SKM-1 (cell line): Measurements from ENCODE around the gene SDS.

Source experiments
- DNase-seq: peaks from one replicate; lab custom pipeline; 2025; ENCODE audit not compliant: unreplicated experiment; lab: John Stamatoyannopoulos, UW

Gene SDS

DNA sequence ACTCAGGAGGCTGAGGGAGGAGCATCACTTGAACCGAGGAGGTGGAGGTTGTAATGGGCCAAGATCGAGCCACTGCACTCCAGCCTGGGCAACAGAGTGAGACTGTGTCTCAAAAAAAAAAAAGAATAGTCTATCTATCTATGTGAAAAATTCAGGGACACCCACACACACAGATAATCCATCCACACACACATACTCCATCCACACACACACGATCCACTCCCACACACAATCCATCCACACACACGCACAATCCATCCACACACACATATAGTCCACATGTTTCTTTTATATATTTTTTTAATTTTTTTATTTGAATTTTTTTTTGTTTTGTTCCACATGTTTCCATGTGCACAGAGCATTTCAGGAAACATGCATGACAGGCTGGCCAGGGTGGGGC, 3.3 kb downstream of the SDS start:
- DNase-seq: no peak

DNA sequence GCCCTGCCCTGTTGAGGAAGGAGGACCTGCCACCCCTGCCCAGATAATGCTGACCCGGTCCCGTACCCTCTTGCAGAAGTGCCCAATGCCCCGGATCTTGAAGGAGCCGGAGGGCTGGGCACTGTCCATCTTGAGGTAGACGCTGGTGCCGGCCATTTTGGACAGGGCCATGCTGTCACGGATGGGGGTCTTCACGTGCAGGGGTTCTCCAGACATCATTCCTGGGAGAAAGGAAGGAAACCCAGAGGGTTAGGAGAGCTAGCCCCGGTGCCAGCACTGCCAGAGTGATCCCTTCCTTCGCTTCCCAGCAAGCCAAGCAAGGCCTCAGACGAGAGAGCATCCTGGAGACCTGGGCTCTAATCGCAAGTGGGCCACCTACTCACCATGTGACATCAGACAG, 4.2 kb downstream of the SDS start:
- no peak for DNase-seq

DNA sequence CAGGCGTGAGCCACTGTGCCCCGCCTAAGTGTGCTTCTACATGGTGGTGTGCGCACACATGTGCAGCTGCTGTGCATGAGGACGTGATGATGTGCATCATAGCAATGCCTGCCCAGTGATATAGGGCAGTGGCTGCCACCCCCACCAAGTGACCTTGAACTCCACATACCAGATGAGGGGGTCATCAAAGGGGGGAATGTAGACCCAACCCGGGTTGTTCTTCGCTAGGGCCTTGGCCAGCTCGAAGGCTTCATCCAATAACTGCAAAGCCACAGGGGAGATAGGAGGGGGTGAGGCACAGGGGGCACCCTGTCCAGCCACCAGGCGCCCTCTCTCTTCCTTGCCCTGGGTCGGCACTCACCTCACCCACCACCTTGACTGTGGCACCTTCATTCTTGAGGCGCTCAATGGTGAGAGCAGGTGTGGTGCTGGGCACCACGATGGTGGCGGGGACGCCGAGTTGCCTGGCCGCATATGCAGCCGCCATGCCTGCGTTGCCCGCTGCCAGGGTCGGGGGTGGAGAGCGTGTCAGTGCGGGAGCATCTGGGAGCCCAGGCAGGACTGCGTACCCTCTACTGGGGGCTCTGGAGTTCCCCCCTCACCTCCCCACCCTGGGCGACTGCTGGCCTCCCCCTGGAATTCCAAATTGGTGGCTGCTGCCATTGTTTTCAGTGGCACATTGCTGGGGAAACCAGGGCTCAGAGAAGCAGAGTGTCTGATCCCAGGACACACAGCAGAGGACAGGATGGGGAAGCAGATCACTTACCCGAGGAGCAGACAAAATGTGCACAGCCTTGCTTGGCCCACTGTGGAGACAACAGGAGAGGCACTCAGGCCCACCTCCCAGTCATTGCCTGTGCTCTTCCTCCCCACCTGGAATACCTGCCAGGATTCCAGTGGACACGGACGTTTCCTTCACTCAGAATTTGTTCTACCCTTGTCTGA, 5.1 kb downstream of the SDS start:
- no peak for DNase-seq

DNA sequence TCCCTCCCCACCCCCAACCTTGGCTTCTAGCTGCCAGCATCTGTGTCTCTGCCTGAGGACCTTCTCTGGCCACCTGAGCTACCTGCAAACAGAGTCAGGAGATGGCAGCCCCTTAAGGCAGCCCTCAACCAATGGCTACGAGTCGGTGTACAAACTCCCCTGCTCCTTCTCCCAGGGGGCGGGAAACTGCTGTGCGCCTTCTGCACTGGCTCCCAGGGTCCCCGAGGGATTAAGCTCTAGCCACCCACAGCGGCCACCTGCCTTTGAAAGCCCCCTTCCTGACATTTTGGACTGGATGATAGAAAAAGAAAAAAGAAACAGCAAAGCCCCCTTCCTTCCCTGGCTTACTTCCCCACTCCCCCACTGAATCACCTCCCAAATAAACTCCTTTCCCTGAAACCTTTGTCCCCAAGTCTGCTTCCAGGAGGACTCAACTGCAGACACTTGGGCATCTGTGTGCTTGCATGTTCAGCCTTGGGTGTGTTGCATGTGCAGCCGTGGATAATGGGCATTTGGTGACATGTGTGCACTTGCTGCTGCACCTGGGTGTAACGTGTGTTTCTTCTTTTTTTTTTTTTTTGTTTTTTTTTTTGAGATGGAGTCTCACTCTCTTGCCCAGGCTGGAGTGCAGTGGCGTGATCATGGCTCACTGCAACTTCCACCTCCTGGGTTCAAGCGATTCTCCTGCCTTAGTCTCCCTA, 6.0 kb downstream of the SDS start:
- DNase-seq: no peak

DNA sequence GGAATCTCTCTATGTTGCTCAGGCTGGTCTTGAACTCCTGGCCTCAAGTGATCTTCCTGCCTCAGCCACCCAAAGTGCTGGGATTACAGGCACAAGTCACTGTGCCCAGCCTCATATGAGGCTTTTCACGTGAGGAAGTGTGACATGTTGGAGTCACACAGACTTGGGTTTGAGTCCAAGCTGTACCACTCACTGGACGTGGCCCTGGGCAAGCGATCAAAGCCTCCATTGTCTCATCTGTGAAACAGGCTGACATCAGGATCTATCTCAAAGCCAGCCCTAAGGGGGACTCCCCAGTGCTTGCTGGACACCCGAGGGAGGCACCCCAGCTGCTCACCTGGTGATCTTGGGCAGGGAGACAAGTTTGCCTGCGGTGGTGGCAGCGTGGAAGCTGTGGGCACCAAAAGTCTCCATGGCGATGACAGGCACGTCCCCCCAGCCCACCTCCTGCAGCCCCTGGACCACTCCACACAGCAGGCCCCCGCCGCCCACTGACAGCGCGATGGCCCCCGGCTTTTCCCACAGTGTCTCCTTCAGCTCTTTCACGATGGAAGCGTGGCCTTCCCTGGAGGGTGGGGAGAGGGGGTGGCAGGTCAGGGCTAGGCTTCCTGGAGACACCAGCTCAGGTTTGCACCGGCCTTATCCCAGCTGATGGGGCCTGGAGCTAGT, 6.7 kb downstream of the SDS start:
- DNase-seq: no peak

DNA sequence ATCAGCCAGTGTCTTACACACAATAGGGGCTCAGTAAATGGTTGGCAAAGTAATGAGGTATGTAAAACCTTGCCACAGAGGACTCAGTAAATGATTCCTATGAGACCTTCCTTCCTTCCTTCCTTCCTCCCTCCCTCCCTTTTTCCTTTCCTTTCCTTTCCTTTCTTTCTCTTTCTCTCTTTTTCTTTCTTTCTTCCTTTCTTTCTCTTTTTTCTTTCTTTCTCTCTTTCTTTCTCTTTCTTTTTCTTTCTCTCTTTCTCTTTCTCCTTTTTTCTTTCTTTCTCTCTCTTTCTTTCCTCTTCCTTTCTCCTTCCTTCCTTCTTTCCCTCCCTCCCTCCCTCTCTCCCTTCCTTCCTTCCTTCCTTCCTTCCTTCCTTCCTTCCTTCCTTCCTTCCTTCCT, 7.5 kb downstream of the SDS start:
- DNase-seq: no peak

DNA sequence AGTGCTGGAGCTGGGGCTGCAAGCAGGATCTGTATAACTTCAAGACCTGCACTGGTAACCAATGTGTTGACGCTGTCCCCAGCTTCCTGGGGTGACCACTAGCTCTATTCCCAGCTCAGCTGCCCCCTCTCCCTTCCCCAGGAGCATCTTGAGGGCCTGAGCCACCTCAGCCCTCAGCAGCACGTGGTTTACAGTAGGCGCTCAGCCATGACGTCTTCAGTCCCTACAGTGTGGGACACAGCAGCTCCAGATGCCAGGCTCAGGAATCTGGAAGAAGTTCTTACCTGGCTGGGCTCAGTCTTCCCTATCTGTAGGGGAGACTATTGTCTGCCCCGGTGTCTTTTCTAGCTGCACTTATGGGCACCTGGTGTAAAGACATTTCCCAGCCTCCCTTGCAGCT, 8.6 kb downstream of the SDS start:
- no peak for DNase-seq

DNA sequence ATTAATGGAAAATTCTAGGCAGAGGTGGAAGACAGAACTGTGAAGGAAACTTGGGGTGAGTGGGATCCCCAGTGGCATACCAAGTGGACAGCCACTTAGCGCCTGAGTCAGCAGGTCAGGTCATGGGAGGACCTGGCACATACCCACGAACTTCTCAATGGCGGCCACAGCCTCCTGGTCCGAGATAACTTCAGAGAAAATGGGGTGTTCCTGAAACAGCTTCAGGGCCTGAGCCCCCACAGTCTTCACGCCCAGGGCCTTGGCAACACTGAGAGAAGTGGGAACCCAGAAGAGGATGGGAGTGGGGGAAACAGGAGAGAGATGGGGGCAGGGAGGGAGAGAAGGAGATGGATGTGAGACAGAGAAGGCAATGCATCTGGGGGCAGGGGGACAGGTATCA, 9.9 kb downstream of the SDS start:
- DNase-seq: no peak

DNA sequence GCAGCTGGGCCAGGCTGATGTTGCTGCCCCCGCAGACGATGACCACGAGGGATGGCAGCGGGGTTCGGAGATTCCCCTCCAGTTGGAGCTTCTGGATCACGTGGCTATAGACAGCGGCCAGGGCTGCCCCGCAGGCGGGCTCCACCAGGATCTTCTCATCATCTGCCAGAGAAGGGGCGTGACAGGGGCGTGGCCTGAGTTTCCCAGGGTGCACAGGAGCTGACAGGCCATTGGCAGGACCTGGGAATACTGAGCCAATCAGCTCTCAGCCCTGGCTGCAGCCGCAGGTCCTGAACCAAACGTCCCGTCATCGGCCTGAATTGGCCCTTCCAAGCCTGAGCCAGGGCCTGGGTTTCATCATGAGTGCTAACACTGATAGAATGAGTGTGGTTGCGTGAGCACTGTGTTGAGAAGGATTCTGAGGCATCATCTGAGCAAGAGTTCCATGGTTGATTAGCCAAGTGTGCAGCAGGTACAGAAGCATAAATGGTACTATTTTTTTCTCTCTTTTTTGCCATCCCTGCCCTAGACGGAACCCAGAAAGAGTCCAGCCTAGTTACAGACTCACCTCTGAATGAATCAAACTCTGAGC, 10.6 kb downstream of the SDS start:
- DNase-seq: no peak

DNA sequence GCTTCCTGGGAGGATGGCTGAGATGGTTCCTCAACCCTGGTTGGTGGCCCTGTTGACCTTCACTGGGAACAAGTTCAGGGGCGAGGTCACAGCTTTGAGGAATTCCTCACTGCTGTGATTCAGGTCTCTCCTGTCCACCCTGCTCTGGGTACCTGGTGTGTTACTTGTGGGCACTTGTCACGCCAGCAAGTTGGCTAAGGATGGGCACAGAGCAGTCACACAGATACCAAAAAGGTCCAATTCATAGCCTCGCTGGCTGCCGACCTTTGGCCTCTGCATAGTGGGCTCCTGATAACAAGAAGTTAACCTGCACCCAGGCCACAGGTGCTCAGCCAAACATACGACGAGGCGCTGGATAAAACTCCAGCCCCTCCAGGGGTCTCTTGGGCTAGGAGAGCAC, 11.2 kb downstream of the SDS start:
- DNase-seq: no peak

DNA sequence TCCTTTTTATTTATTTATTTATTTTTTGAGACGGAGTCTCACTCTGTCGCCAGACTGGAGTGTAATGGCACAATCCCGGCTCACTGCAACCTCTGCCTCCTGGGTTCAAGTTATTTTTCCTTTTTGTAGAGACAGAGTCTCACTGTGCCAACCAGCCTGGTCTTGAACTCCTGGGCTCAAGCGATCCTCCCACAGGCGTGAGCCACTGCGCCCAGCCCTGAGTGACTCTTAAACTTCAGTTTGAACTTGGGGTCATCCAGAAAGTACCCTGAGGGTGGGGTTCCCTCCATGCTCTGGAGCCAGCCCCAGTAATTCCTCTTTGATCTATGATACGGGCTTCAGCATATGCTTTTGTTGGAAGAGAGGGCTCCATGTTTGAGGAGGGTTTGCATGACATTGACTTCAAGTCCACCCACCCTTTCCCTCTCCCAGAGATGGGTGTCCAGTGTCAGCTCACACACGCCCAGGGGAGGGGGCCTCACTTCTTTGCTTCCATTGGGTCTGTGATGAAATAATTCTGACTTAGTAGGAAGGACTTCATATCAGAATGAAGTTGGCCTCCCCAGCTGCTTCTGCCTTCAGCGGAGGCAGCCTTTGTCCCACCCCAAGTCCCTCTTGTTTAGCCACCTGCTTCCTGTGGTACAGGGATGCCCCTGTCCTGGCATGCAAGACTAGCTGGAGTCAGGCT, 11.9 kb downstream of the SDS start:
- DNase-seq: no peak

DNA sequence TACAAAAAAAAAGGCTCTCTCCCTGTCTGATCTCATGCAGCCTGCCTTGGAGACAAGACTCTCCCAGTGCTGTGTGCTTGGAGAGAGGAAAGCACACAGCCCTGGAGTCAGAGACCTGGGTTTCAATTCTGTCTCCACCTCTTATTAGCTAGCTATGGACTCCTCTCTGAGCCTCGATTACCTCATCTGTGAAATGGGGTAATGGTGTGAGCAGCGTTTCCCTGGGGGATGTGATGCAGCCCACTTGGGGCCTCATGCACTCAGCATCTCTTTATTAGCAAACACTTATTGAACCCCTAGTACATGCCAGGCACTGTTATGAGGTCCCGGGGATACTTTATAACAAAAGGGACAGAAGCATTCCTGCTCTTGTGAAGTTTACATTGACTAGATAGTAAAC, 12.5 kb downstream of the SDS start:
- DNase-seq: no peak

DNA sequence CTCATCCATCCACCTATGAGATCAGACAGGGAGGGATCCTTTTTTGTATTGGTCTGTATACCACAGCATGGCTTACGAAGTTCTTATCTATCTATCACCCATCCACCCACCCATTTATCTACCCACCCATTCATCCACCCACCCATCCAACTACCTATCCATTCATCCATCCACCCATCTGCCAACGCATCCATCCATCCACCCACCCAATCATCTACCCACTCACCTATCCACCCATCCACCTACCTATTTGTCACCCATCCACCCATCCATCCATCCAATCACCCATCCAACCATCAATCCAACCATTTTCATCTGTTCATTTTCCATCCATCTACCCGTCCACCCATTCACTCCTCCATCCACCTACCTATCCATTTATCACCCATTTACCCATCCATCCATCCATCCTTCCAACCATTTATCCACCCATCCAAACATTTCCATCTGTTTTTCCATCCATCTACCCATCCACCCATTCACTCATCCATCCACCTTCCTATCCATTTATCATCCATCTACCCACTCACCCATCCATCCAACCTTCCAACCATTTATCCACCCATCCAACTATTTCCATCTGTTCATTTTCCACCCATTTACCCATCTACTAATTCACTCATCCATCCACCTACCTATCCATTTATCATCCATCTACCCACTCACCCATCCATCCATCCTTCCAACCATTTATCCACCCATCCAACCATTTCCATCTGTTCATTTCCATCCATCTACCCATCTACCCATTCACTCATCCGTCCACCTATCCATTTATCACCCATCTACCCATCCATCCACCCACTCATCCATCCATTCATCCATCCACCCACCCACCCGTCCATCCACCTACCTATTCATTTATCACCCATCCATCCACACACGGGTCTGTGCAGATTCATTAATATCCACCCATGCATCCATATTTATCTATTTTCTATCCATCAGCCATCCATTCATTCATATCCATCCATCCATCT, 13.3 kb downstream of the SDS start:
- no peak for DNase-seq

DNA sequence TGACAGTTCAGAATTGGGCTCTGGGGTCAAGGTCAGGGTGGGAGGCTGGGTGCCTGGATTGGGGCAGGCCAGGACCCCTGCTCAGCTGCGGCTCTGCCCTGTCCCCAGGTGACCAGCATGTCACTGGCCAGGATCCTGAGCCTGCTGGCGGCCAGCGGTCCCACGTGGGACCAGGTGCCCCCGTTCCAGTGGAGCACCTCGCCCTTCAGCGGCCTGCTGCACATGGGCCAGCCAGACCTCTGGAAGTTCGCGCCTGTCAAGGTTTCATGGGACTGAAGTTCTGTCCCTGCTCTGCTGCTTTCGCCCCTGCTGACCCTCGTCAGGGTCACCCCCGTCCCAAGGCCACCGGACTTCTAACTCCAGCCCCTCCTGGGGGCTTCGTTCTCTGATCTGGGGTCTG, 15.3 kb downstream of the SDS start:
- no peak for DNase-seq

DNA sequence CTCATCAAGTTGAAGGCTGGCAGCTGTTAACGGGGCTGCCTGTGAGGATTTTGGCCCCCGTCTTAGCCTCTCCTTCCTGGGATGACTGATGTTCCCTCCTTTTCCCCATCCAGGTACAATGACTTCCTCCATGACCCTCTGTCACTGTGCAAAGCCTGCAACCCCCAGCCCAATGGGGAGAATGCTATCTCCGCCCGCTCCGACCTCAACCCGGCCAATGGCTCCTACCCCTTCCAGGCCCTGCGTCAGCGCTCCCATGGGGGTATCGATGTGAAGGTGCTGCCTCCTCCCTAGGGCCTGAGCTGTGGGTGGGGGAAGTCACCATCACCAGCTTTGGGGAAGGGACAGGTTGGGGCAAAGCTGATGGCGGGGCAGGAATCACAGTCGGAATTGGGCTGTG, 16.1 kb downstream of the SDS start:
- DNase-seq: no peak

DNA sequence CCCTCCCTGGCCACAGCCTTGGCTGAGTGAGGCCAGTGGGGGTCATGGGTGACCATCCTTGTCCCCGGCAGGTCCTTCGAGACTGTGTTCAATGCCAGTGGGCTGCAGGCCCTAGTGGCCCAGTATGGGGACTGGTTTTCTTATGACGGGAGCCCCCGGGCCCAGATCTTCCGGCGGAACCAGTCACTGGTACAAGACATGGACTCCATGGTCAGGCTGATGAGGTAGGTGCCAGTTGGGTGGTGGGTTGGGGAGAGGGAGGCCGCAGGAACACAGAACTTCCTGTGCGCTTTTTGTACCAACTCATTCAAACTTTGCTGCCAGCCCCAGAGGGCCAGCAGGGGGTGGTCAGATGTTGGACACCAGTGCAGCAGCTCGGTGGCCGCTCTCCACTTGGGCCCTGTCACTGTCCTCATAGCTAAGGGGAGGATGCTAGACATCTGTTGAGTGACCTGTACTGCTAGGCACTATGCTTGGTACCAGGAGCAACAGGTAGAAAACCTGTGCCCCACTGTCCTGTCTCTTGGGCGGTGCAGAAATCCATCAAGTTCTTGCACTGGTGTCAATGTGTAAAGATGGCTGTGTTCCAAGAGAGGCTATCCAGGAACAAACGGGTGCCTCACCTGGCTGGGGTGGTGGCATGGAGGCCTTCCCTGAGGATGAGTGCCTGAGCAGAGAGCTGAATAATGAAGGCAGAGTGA, 16.7 kb downstream of the SDS start:
- DNase-seq: no peak

DNA sequence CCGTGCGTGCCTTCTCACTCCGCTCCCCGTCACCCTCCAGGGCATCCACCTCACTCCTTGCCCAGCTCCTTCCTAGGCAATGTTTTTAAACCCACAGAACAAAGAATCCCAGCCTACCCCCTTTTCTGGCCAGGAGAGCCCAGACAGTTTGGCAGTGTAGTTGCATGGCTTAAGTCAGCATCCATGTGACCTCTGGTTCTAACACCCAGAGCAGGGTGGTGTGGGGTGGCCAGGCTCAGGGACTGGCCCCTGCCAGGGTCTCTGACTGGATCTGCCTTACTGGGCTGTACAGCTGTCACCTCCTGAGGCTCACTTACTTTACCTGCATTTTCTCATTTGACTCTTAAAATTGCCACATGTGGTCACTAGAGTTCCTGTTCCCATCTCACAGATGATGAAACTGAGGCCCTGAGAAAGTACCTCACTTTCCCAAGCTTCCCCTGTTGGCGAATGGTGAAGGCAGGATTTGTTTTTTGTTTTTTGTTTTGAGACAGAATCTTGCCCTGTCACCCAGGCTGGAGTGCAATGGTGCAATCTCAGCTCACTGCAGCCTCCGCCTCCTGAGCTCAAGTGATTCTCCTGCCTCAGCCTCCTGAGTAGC, 18.3 kb downstream of the SDS start:
- DNase-seq: no peak

DNA sequence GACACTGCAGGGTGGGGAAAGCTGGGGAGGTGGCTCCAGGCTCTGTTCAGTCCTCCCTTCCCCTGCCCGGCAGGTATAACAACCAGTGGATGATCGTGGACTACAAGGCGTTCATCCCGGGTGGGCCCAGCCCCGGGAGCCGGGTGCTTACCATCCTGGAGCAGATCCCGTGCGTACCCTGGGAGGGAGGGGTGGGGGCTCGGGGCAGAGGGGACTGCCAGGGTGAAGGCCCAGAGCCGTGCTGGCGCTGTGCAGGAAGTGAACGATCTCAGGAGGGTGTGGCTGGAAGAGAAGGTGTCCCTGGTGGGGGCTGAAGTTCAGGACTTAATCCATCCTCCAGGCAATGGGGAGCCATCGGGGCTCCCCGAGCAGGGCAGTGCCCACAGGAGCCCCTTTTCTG, 18.9 kb downstream of the SDS start:
- no peak for DNase-seq

DNA sequence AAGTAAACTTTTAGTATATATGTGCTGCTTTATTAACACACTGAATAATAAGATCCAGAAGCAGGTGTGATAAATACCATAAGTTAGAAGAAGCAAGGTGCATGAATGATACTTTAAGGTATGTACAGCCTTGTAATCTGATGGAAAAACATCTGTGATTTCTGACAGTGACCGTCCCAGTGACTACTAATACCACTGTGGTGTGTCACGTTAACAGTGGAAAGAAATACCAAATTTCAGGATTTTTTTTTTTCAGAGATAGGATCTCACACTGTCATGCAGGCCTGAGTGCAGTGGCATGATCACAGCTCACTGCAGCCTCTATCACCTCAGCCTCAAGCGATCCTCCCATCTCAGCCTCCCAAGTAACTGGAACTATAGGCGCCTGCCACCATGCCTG, 21.5 kb downstream of the SDS start:
- DNase-seq: no peak
